ENCODE data around the gene GPC5.

GRCh38 chr13:91879360-91879759 is 480.9 kb downstream of the GPC5 start:
- TF ChIP-seq, protein P1, sequence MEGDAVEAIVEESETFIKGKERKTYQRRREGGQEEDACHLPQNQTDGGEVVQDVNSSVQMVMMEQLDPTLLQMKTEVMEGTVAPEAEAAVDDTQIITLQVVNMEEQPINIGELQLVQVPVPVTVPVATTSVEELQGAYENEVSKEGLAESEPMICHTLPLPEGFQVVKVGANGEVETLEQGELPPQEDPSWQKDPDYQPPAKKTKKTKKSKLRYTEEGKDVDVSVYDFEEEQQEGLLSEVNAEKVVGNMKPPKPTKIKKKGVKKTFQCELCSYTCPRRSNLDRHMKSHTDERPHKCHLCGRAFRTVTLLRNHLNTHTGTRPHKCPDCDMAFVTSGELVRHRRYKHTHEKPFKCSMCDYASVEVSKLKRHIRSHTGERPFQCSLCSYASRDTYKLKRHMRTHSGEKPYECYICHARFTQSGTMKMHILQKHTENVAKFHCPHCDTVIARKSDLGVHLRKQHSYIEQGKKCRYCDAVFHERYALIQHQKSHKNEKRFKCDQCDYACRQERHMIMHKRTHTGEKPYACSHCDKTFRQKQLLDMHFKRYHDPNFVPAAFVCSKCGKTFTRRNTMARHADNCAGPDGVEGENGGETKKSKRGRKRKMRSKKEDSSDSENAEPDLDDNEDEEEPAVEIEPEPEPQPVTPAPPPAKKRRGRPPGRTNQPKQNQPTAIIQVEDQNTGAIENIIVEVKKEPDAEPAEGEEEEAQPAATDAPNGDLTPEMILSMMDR (IDR thresholded peaks at IDR 0.05): no peak
- no peak for TF ChIP-seq REST (IDR thresholded peaks at IDR 0.05; ENCODE audit: insufficient read depth in 1 of 2, low read depth in 2 of 2, low read length in 1 of 2)
- no peak for TF ChIP-seq POLR2AphosphoS5 (IDR thresholded peaks at IDR 0.05; ENCODE audit: low read depth, low read length)
- no peak for TF ChIP-seq SIN3A (IDR thresholded peaks at IDR 0.05; ENCODE audit: borderline replicate concordance, insufficient read depth, low read depth, low read length)
- TF ChIP-seq TCF7L2 (IDR thresholded peaks at IDR 0.05; ENCODE audit: low read depth, low read length): no peak
